Bronchial smooth muscle cell (primary cell): ENCODE results near the gene SCARB1. TPM values are rescaled to one million over a fixed set of nuclear protein-coding genes. Genes with fewer than 3 reads are reported as not detected.

Source experiments
- total RNA-seq: library from RNA; depleted of rRNA; stranded (reverse); fragments of >200 nt; gene quantifications from 2 replicates; pipeline ENCODE4 v1.2.1, GENCODE V29; 2014

The SCARB1 gene, protein sequence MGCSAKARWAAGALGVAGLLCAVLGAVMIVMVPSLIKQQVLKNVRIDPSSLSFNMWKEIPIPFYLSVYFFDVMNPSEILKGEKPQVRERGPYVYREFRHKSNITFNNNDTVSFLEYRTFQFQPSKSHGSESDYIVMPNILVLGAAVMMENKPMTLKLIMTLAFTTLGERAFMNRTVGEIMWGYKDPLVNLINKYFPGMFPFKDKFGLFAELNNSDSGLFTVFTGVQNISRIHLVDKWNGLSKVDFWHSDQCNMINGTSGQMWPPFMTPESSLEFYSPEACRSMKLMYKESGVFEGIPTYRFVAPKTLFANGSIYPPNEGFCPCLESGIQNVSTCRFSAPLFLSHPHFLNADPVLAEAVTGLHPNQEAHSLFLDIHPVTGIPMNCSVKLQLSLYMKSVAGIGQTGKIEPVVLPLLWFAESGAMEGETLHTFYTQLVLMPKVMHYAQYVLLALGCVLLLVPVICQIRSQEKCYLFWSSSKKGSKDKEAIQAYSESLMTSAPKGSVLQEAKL
- total RNA-seq, result 4.6 and 6.6 TPM in 2 replicates

GRCh38 chr12:124863416-124864325, at the start of gene SCARB1:
TSS of gene SCARB1 (minus strand) at chr12:124863864. CDS start at chr12:124863720, 144 bp downstream.

Other genes starting within 250 kb of the SCARB1 start
- 2,781 and 4,093 TPM in 2 replicates for gene UBC, start 50.8 kb upstream of the SCARB1 start, total RNA-seq
- 7.6 and 8.2 TPM in 2 replicates for gene DHX37, start 125.3 kb upstream of the SCARB1 start, total RNA-seq
- 1.4 and 1.5 TPM in 2 replicates for gene BRI3BP, start 129.8 kb upstream of the SCARB1 start, total RNA-seq
- gene AACS, start 201.6 kb upstream of the SCARB1 start, total RNA-seq, result 24.7 and 27.6 TPM in 2 replicates